Pancreas (tissue), 10 donors: ENCODE results near the gene GPR142. TPM values are rescaled to one million over a fixed set of nuclear protein-coding genes. Genes with fewer than 3 reads are reported as not detected.

ENCODE experiments used
- ATAC-seq, 4 donors: fragments of 200-7000 bp; cut with Tn5 transposase; one replicate each; pipeline versions ENCODE4 v1.8.0 to v1.9.1; 2020; ENCODE audit warnings: mild to moderate bottlenecking in 4 of 4, moderate library complexity in 4 of 4
- DNase-seq, 6 donors: peaks; one replicate each; pipeline ENCODE4 v3.0.0-alpha.2; 2020
- FAIRE-seq: peaks from 2 replicates; lab custom pipeline; 2012; peaks lifted over from hg19 to GRCh38; lab: Jason Lieb, UNC
- H3K27ac ChIP-seq, 4 donors: fragments of 200-600 bp; sonication (generic); 1 replicate in 3 of 4; 2 replicates in 1 of 4; pipeline versions ENCODE4 v1.5.0 to v1.8.0; 2020
- H3K27me3 ChIP-seq, 4 donors: fragments of 200-600 bp; one replicate each; pipeline ENCODE4 v1.8.0; 2021
- H3K36me3 ChIP-seq, 3 donors: fragments of 200-600 bp; sonication (generic) in 1 of 3; one replicate each; pipeline versions ENCODE4 v1.5.0 to v1.8.0; 2020 to 2021
- H3K4me1 ChIP-seq, 3 donors: fragments of 200-600 bp; one replicate each; pipeline ENCODE4 v1.8.0; 2021
- H3K4me3 ChIP-seq, 4 donors: fragments of 200-600 bp; sonication (generic) in 2 of 4; one replicate each; pipeline versions ENCODE4 v1.5.0 to v1.8.0; 2020 to 2021
- H3K9me3 ChIP-seq, 4 donors: fragments of 200-600 bp; one replicate each; pipeline ENCODE4 v1.8.0; 2021
- WGBS, 2 donors: extraction: QIAGEN DNeasy Blood & Tissue Kit; methylation state at CpG; one replicate each; pipeline ENCODE4 v1.1.7; 2013; 5-methylcytosine and 5-hydroxymethylcytosine counted together
- intact Hi-C, 3 donors: fragments of 100-400 bp; cut with DNase I; formaldehyde crosslinking; loops; one replicate each; pipeline versions ENCODE4 v1.11.1 to v1.14.2; 2022
- polyA plus RNA-seq, 2 donors: library from polyadenylated mRNA; stranded (reverse); fragments of 200-250 nt; gene quantifications; one replicate each; pipeline ENCODE4 v1.2.3, GENCODE V29; 2013
- total RNA-seq, 6 donors: library from RNA; stranded (reverse); fragmentation: NEBNext Ultra II Directional in 4 of 6; extraction: Animal tissue kit (Norgen Biotek cat#: 25700) in 4 of 6; gene quantifications; one replicate each; pipeline versions ENCODE4 v1.2.1 to v1.2.4, GENCODE V29; 2021 to 2023
- TF ChIP-seq, protein P1 (sequence below), 4 donors: fragments of 200-600 bp; sonication (generic) in 3 of 4; IDR thresholded peaks; one replicate each; pipeline versions ENCODE4 v1.5.0 to v1.8.0; 2021; ENCODE audit warnings: antibody characterized with exemption in 4 of 4
- donor health status: healthy with polysubstance abuse.
- donor health status: DM: no; HTN: no; CAD: no; lungs with moderate emphysema.
- donor health status: DM: no; HTN: no; CAD: no.
- donor health status: control.
- donor health status: control.
- donor health status: Bipolar disorder and iron deficiency.
- donor health status: DM: yes; HTN: yes; CAD: no.
- donor health status: DM: no; HTN: no; CAD: no.
- donor health status: DM: no; HTN: no; CAD: no.
- donor health status: DM: yes; HTN: yes; CAD: no.

The GPR142 gene
- total and polyA plus RNA-seq, 8 donors = 0.22 to 2.8 (median 0.56) TPM

- no peaks in the 10 kb centered on the region for H3K36me3 ChIP-seq
- no peaks in the 10 kb centered on the region for H3K27me3 ChIP-seq
- H3K4me3 ChIP-seq = no peak overlapping the region
- intact Hi-C loops = no loop called here
- FAIRE-seq = no peak
- ATAC-seq = no peak
- no peaks in the 10 kb centered on the region for H3K9me3 ChIP-seq
- H3K27ac ChIP-seq = no peak overlapping the region
- TF ChIP-seq, protein P1, sequence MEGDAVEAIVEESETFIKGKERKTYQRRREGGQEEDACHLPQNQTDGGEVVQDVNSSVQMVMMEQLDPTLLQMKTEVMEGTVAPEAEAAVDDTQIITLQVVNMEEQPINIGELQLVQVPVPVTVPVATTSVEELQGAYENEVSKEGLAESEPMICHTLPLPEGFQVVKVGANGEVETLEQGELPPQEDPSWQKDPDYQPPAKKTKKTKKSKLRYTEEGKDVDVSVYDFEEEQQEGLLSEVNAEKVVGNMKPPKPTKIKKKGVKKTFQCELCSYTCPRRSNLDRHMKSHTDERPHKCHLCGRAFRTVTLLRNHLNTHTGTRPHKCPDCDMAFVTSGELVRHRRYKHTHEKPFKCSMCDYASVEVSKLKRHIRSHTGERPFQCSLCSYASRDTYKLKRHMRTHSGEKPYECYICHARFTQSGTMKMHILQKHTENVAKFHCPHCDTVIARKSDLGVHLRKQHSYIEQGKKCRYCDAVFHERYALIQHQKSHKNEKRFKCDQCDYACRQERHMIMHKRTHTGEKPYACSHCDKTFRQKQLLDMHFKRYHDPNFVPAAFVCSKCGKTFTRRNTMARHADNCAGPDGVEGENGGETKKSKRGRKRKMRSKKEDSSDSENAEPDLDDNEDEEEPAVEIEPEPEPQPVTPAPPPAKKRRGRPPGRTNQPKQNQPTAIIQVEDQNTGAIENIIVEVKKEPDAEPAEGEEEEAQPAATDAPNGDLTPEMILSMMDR (IDR thresholded peaks at IDR 0.05) = no peak
- H3K4me1 ChIP-seq = peaks cover 1 to 2% (median 2%) of the 10 kb centered on the region in 3 donors
- peak in 1 of 6 donors; percentile 8 for DNase-seq
- WGBS, 2 donors = 89 to 91% methylated on average over 3 of the region's 3 CpGs
Measured at GRCh38 chr17:74385201-74385600, 17.9 kb downstream of the GPR142 start.

DNA sequence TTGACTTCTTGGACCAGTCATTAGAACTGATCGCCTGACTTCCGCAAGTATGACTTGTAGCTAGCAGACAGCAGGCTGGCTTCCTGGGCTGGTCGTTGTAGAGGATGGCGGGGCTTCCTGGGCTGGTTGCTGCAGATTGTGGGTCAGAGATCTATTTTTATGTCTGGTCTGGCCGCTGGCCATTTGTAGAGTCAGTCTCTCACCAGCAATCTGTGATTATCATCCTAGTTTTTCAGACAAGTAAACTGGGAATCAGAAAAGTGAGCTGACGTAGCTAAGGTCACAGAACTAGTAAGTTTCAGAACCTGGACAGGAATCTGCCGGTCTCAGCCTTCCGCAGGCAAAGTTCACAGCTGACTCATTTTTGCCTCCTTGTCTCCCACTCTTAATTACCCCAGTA is 19.1 kb downstream of the GPR142 start:
- DNase-seq = peak in 1 of 6 donors; percentile 10
- Histone ChIP-seq H3K36me3 (no peaks in the 10 kb centered on the region), H3K4me1 (no peaks in the 10 kb centered on the region), H3K9me3 (no peaks in the 10 kb centered on the region), H3K27me3 (no peaks in the 10 kb centered on the region), H3K4me3 (no peak overlapping the region), H3K27ac (no peak overlapping the region)
- 76 to 82% methylated on average over 8 of the region's 8 CpGs for WGBS, 2 donors
- ATAC-seq = no peak
- intact Hi-C loops = no loop called here
- TF ChIP-seq, protein P1 (IDR thresholded peaks at IDR 0.05) = no peak
- FAIRE-seq = no peak

DNA sequence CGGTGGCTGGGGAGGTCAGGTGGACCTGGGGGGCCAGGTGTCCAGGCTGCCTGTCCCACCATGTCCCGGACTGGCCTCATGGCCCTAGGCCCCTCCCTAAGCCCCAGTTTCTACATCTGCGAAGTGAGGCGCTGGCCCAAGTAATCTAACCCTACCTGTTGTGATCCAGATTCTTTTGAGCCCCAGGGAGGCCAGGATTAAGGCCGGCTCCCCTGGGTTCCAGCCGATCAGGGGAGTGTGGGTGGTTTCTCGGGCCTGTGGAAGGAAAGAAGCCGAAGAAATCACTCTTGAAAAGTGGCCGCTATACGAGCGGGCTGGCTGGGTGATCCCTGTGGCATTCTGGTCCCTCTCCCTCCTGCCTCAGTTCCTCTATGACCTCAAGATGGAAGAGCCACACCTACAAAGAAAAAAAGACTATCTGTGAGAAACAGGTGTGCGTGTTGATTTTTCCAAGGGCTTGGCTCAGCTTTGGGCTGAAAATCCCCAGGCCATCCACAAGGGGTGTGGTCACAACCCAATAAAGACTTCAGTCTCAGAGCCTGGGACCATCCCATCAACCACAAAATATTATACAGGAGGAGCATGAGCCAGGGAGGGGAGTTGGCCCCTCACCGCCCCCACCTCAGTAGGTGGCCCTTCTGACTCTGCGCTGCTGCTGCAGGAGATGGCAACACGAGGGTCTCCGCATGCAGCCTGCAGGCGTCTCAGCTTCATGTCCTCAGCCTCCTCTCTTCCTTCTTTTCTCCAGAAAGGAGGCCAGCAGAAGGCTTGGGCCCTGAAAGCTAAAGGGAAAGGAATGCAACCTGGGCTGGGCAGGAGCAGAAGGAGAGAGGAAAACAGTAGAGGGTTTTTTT is 20.3 kb downstream of the GPR142 start:
- H3K4me3 ChIP-seq = no peak overlapping the region
- H3K27ac ChIP-seq = no peak overlapping the region
- no peaks in the 10 kb centered on the region for H3K36me3 ChIP-seq
- H3K27me3 ChIP-seq = no peaks in the 10 kb centered on the region
- ATAC-seq (peak in 3 of 4 donors; percentile 55 to 82 (median 60)), DNase-seq (peak in 1 of 6 donors; percentile 35), FAIRE-seq (no peak)
- TF ChIP-seq, protein P1 (IDR thresholded peaks at IDR 0.05) = peak in 1 of 4 donors; percentile 11
- H3K4me1 ChIP-seq = no peaks in the 10 kb centered on the region
- WGBS, 2 donors = 78 to 82% methylated on average over 17 of the region's 17 CpGs
- intact Hi-C loops = no loop called here
- H3K9me3 ChIP-seq = no peaks in the 10 kb centered on the region

DNA sequence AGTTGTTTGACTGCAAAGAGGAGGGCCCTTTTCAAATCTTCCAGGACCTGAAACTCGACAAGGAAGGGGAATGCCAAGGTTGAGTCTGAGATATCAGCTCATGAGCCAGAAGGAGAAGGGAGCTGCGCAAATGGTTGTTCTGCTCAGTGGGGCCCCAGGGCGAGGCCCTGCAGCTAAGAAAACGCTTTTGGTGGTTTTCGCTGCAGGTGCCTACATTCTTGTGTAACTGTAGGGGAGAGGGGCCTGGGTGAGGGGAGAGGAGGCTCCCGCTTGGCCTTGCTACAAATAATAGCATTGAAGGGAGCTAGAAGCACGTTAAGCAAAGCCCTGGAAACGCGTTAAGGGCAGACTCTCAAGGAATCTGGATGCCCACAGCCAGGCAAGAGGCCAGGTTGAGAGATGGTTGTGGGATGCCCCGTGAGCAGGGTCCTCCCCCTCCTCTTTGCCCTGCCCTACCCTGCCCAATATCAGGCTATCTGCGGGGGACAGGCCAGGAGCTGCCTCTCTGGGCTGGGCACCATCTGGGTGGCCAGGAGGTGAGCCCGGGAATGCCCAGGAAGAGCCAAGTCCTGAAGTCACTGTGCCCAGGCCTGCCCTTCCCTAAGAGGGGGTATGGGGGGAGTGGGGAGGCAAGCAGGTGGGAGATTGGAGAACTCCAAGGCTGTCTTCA is 21.9 kb downstream of the GPR142 start:
- H3K27me3 ChIP-seq = no peaks in the 10 kb centered on the region
- H3K4me1 ChIP-seq = no peaks in the 10 kb centered on the region
- no peak overlapping the region for H3K27ac ChIP-seq
- 87 to 92% methylated on average over 12 of the region's 12 CpGs for WGBS, 2 donors
- no peaks in the 10 kb centered on the region for H3K36me3 ChIP-seq
- TF ChIP-seq, protein P1 (IDR thresholded peaks at IDR 0.05) = no peak
- FAIRE-seq = no peak
- no peaks in the 10 kb centered on the region for H3K9me3 ChIP-seq
- peak in 1 of 6 donors; percentile 26 for DNase-seq
- H3K4me3 ChIP-seq = no peak overlapping the region
- intact Hi-C loops = no loop called here
- ATAC-seq = no peak
